Left renal pelvis (tissue), 4 donors: Measurements from ENCODE around the gene TAS1R3. TPM values are rescaled to one million over a fixed set of nuclear protein-coding genes. Genes with fewer than 3 reads are reported as not detected.

Source experiments
- DNase-seq, 4 donors: peaks; one replicate each; pipeline ENCODE4 v3.0.0-alpha.2; 2013; ENCODE audit warnings: low read depth in 4 of 4, low spot score in 3 of 4
- polyA plus RNA-seq, 4 donors: library from polyadenylated mRNA; unstranded; fragments of 120-200 nt; gene quantifications; one replicate each; pipeline ENCODE4 v1.2.1, GENCODE V29; 2013; ENCODE audit not compliant: insufficient read length in 4 of 4

TAS1R3 gene
- polyA plus RNA-seq, 4 donors = 0.24 to 0.45 (median 0.37) TPM

DNA sequence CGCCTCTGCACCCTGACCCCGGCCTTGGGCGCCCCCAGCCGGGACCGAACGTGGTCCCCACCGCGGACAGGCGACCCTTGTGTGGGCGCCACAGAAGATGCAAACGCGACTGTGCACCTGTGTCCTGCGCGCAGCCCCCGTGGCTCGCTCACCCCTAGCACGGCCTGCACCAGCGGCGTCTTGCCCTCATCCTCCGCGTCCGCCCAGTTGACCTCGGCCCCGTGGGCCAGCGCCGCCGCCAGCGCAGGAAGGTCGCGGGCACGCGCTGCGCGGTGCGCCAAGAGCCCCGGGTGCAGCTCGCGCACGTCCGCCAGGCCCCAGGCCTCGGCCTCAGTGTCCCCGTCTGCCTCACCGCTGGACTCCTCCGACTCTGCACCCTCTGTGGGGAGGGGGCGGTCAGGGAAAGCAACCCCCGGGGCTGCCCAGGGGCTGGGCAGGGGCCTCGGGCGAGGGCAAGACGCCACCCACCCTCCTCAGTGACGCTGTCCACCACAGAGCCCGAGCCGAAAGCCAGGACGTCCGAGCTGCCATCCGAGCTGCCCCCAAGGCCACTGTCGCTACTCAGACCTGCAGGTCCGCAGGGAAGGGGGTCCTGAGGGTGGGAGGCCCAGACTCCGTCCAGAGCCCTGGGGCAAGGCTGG is 36.7 kb upstream of the TAS1R3 start:
- DNase-seq = no peak

- DNase-seq = no peak
Observed at GRCh38 chr1:1295154-1295923, 35.7 kb upstream of the TAS1R3 start.

DNA sequence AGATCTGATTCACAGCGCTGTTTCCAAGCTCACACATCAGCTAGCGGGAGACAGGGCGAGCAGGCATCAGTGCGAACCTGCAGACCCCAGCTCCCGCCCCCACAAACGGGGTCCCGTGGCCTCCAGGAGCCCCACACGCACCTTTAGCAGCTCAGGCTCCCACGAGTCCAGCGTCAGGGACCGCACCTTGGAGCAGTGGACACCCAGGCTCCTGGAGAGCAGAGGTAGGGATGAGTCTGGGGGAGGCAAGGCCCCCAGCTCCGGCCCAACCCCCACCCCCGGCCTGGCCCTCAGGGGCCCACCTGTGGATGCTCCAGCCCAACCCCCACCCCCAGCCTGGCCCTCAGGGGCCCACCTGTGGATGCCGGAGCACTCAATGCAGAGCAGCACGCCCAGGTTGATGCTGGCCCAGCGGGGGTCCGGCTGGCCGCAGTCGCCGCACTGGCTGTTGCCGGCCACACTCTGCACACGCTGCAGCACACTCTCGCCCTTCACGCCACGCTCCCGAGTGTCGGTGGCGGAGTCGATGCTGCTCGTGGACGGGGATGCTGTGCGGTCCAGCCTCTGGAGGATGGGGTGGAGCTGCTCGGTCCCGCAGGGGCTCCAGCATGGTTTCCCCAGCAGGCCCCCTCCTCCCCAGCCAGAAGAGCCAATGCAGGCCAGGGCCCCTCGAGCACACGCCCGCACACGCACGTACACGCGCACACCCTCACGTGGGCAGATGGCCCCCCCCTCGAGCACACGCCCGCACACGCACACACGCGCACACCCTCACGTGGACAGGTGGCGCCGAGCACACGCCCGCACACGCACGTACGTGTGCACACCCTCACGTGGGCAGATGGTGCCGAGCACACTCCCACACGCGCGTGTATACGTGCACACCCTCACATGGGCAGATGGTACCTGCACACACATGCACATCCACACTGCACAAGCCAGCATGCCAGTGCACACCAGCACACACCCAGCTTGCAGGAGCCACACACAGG is 34.7 kb upstream of the TAS1R3 start:
- no peak for DNase-seq

GRCh38 chr1:1297802-1298424 is 33.2 kb upstream of the TAS1R3 start:
- no peak for DNase-seq

DNA sequence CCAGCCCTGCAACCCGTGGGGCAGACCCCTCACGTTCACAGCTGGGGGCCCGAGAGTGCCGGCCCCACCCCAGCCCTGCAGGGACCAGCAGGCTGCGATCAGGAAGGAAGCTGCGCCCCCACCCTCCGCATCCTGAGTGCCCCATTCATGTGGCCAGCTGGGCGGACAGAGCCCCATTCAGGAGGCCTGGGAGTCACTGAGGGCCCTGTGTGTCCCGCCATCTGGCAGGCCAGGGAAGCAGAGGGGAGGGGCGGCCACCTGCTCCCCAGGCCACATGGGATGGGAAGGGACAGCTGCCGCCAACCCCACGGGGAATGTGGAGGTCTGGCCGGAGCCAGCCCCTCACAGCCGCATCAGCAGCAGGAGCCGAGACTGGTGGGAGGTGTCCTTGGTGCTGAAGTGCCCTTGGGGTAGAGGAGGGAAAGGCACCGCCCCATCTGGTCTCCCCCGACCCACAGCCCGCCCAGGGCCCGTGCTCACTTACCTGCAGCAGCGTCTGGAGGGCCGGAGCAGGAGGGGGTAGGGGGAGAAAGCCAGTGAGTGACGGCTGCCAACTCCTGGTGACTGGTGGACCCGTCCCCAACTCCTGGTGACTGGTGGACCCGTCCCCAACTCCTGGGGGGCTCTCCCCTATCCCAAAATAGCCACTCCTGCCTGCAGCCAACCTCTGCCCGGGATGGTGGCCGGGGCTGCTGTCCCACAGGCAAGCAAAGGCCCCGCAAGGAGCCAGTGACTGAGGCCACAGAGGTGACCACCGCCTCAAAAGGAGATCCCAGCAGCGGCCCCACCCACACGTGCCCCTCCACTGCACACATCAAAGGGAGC is 32.0 kb upstream of the TAS1R3 start:
- DNase-seq = no peak

- no peak for DNase-seq
Observed at GRCh38 chr1:1299686-1300351, 31.3 kb upstream of the TAS1R3 start.

DNA sequence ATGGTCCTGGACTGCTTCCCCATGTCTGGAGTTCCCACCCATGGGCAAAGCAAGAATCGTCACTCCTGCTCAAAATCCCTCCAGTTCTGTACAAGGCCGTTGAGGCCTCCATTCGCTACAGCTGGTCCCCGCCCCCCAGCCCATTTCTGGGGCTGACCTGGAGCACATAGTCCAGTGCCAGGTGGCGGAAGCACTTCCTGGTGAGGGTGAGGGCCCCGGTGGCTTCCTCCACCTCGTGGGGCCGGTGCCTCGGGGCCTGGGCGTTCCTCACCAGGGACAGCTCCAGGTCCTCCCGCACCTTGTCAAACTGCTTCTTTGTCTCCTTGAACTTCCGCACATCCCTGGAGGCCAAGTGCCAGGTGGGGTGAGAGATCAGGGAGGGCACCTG is 30.7 kb upstream of the TAS1R3 start:
- DNase-seq = no peak

- DNase-seq = no peak
Observed at GRCh38 chr1:1302006-1302430, 29.1 kb upstream of the TAS1R3 start.

DNA sequence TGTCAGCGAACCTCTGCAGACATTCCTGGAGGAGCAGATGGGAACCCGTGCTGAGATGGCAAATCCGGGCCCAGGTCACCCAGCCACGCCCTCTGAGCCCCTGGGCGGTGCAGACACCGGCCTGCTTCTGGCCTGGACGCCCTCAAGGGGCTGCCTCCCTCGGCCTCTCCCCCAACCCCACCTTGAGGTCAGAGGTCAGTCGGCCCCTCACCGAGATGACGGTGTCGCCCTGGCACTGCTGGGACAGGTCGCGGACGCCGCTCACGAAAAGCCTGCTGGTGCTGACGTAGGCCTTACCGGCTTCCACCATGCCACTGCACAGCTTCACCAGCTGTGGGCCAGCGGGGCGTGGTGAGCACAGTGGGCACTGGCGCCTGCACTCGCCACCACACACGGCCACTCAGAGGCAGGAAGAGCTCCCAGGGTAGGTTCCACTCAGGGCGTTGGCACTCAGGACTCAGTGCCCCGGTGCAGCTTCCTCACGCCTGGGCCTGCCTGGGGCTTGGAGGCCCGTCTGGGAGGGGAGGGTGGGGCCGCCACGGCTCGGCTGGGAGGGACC is 28.1 kb upstream of the TAS1R3 start:
- no peak for DNase-seq

DNA sequence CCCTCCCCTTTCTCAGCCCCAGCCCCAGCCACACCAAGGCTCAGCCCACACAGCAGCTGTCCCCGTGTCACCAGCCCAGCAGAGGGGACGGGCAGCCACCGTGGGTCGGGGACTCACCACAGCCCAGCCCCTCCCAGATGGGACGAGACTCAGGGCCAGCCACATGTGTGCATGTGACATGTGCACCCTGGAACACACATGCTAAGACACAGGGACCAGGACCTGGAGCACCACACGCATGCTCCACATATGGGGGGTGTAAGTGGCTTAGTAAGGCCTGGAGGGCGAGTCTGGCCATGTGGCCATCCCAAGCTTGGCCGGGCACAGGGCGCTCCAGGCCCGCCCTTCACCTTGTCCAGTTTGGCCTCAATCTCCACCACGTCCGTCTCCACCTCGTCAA is 27.3 kb upstream of the TAS1R3 start:
- no peak for DNase-seq

DNA sequence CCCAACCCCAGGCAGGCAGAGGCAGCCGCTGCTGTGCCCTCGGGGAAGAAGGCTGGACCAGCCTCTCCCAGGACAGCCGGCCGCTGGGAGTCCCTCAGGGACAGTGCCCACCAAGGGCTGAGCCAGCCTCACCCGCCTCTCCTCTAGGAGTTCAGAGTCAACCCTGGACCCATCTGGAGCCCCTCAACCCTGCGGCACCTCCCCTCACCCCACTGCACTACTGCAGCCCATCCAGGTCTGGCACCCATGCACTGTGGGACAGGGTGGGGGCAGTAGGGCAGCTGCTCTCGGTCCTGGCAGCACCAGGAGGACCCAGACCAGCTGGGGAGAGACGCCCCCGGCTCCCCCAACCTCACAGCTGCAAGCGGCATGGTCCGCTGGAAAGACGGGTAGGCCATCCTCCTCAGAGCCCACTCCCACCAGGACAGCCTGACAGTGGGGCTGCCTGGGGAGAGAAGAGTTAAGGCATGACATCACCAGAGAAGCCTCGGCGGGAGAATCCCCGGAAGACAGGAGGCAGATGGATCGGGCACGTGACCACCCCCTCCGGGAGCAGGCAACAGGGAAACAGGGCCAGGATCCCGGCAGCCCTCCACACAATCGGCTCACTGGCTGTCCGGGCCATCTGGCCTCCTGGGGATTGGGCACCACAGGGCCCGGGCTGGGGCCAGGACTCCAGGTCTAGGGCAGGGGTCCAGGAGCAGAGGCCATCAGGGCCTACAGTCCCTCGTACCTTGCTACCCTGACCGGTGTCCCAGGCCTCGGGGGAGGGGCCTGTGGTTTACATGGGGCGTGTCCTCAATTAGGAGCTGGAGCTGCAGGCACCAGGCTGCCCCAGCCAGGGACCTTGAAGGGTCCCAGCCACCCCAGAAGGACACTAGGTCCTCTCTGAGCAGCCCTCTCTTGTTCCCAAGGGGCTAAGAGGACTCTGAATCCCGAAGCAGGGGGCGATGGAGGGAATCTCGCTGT is 26.5 kb upstream of the TAS1R3 start:
- peak in 1 of 4 donors; percentile 56 for DNase-seq

- no peak for DNase-seq
Observed at GRCh38 chr1:1305300-1306069, 25.6 kb upstream of the TAS1R3 start.

DNA sequence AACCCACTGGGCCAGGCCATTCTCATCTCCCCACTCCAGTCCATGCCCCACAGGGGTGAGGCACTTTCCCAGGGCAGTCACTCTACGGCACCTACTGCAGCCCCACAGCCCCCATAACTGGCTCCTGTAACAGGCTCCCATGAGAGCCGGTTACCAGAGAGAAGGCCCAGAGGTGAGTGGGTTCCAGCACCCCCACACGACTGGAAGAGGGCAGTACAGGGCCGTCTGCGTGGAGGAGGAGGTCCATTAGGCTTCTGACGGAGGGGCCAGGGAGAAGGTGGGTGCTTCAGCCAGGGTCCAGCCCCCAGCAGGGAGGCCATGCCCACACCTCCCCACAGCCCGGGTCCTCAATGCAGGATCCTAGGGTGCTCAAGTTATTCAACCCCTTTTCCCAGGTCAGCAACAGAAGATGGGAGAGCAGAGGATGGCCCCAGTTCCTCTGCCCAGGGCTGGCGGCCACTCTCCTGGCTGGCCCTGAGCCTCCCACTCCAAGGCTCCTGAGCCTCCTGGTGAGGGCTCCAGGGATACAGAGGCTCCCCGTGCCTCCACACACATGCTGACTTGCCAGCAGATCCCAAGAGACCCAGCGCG is 24.9 kb upstream of the TAS1R3 start:
- DNase-seq = no peak

DNA sequence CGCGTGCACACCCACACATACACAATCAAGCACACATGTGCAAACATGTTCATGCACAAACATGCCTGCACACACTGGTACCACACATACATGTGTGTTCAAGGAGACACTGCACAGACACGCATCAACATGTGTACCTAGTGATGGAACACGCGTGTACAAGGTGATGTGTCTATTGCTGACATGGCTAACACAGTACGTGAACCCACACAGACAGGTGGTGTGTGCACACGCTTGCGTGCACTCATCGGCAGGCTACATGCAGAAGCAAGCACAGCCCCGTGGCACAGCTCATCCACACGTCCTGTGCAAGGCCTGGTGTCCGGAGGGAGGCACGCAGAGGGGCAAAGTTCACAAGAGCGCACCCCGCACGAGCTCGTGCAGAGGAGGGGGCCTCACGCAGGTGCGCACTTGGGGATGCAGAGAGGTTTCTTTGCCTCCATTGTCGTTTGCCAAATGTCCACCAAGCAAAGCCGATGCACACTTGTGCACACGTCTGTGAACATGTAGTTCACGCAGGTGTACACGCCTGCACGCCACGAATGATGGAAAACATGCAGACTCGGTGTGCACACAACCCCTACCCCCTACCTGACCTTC is 24.3 kb upstream of the TAS1R3 start:
- no peak for DNase-seq

DNA sequence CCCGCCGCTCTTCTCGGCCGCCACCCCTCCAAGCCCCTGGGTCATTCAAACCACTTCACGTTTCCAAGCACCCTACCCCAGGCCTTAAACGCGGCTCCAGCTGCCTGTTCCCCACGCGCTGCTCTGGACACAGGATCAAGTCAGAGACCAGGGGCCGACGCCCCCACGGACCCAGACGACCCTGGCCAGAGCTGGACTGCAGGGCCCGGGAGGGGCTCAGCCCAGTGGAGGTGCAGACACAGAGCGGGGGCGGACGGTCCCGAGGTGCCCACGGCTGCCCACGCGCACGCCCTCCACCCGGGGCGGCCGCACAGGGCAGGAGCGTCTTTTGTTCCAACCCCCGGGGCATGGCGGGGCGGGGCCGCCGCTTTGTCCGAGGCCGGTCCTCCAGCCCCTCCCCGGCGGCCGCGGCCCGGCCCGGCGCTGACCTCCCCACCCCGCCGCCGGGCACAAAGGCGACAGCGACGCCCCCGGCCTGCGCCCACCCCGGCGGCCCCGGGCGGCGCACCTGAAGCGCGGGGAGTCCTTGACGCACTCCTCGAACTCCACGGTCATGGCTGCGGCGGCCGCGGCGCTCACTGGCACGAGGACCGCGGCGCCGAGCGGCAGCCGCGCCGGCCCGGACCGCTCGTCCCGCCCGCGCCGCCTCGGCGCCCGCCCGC is 23.7 kb upstream of the TAS1R3 start:
- no peak for DNase-seq
